Tibial nerve (tissue), 4 donors: ENCODE results near the gene TUBGCP2. TPM values are rescaled to one million over a fixed set of nuclear protein-coding genes. Genes with fewer than 3 reads are reported as not detected.

Experiments
- DNase-seq, 2 donors: peaks; one replicate each; pipeline ENCODE4 v3.0.0-alpha.2; 2019; ENCODE audit warnings: low spot score in 2 of 2
- H3K27ac ChIP-seq, 4 donors: fragments of 200-600 bp; sonication (generic) in 3 of 4; one replicate each; pipeline ENCODE4 v1.5.1; 2017 to 2019; ENCODE audit warnings: mild to moderate bottlenecking in 1 of 4
- H3K27me3 ChIP-seq, 2 donors: fragments of 200-600 bp; sonication (generic) in 1 of 2; one replicate each; pipeline versions ENCODE4 v1.5.1 to v1.6.0; 2017 to 2019
- H3K36me3 ChIP-seq, 3 donors: fragments of 200-600 bp; sonication (generic); one replicate each; pipeline ENCODE4 v1.5.1; 2018 to 2019
- H3K4me1 ChIP-seq, 4 donors: fragments of 200-600 bp; sonication (generic) in 3 of 4; one replicate each; pipeline ENCODE4 v1.5.1; 2017 to 2019
- H3K4me3 ChIP-seq, 4 donors: fragments of 200-600 bp; sonication (generic) in 3 of 4; one replicate each; pipeline ENCODE4 v1.5.1; 2017 to 2019; ENCODE audit warnings: mild to moderate bottlenecking in 1 of 4, moderate library complexity in 1 of 4
- H3K9me3 ChIP-seq, 4 donors: fragments of 200-600 bp; sonication (generic) in 3 of 4; one replicate each; pipeline ENCODE4 v1.5.1; 2017 to 2019
- CTCF ChIP-seq, 5 experiments: fragments of 200-600 bp in 3 of 5; fragments of 450-650 bp in 2 of 5; sonication (generic) in 3 of 5; IDR thresholded peaks; one replicate each; pipeline ENCODE4 v1.5.1; 2016 to 2019; ENCODE audit warnings: antibody characterized with exemption in 5 of 5, mild to moderate bottlenecking in 3 of 5, moderate library complexity in 2 of 5
- EP300 ChIP-seq, 2 donors: sonication (generic); formaldehyde crosslinking; IDR thresholded peaks; one replicate each; pipeline ENCODE4 v1.6.1; 2017; ENCODE audit warnings: antibody characterized with exemption in 2 of 2, mild to moderate bottlenecking in 1 of 2
- POLR2A ChIP-seq, 2 donors: fragments of 450-650 bp; IDR thresholded peaks; one replicate each; pipeline ENCODE4 v1.6.1; 2017; ENCODE audit warnings: antibody characterized with exemption in 2 of 2, mild to moderate bottlenecking in 2 of 2, moderate library complexity in 2 of 2
- WGBS, 2 donors: methylation state at CpG; one replicate each; pipeline ENCODE4 v1.1.5; 2018; 5-methylcytosine and 5-hydroxymethylcytosine counted together
- total RNA-seq, 4 donors: library from RNA; depleted of rRNA; stranded (reverse); fragments of >200 nt; gene quantifications; one replicate each; pipeline ENCODE4 v1.1.0, GENCODE V29; 2016

TUBGCP2 gene
- total RNA-seq, 4 donors from 2014 or later, result 35.8 to 73.5 (median 45.7) TPM

GRCh38 chr10:133271521-133272300, 37.0 kb downstream of the TUBGCP2 start:
- Histone ChIP-seq H3K27me3 (peaks cover 0 to 24% of the 10 kb centered on the region in 2 donors), H3K36me3 (peaks cover 0 to 72% (median 0%) of the 10 kb centered on the region in 3 donors), H3K27ac (no peak overlapping the region), H3K4me3 (no peak overlapping the region), H3K9me3 (no peaks in the 10 kb centered on the region), H3K4me1 (peaks cover 0 to 20% (median 9%) of the 10 kb centered on the region in 4 donors)
- TF ChIP-seq EP300 (IDR thresholded peaks at IDR 0.05) (no peak), CTCF (IDR thresholded peaks at IDR 0.05) (no peak)
- WGBS, 2 donors, result 78% methylated on average over 27 of the region's 35 CpGs
- DNase-seq, result no peak

GRCh38 chr10:133270773-133271297, 37.8 kb downstream of the TUBGCP2 start:
- no peaks in the 10 kb centered on the region for H3K9me3 ChIP-seq
- H3K36me3 ChIP-seq, result peaks cover 0 to 74% (median 0%) of the 10 kb centered on the region in 3 donors
- TF ChIP-seq POLR2A (IDR thresholded peaks at IDR 0.05) (no peak), CTCF (IDR thresholded peaks at IDR 0.05) (no peak), EP300 (IDR thresholded peaks at IDR 0.05) (no peak)
- no peak for DNase-seq
- H3K27ac ChIP-seq, result no peak overlapping the region
- WGBS, 2 donors, result 88 to 94% methylated on average over 12 to 16 of the region's 19 CpGs
- H3K4me1 ChIP-seq, result peaks cover 0 to 12% (median 5%) of the 10 kb centered on the region in 4 donors
- H3K4me3 ChIP-seq, result no peak overlapping the region
- peaks cover 0 to 15% of the 10 kb centered on the region in 2 donors for H3K27me3 ChIP-seq

GRCh38 chr10:133270204-133270603, 38.5 kb downstream of the TUBGCP2 start:
- peaks cover 0 to 9% of the 10 kb centered on the region in 2 donors for H3K27me3 ChIP-seq
- DNase-seq, result no peak
- H3K4me3 ChIP-seq, result no peak overlapping the region
- H3K36me3 ChIP-seq, result peaks cover 0 to 74% (median 0%) of the 10 kb centered on the region in 3 donors
- TF ChIP-seq CTCF (IDR thresholded peaks at IDR 0.05) (no peak), POLR2A (IDR thresholded peaks at IDR 0.05) (no peak), EP300 (IDR thresholded peaks at IDR 0.05) (no peak)
- no peaks in the 10 kb centered on the region for H3K9me3 ChIP-seq
- 85 to 86% methylated on average over 15 to 18 of the region's 20 CpGs for WGBS, 2 donors
- no peak overlapping the region for H3K27ac ChIP-seq
- H3K4me1 ChIP-seq, result peaks cover 0 to 7% (median 2%) of the 10 kb centered on the region in 4 donors

GRCh38 chr10:133269367-133269766, 39.3 kb downstream of the TUBGCP2 start:
- WGBS, 2 donors, result 74 to 84% methylated on average over 6 to 26 of the region's 26 CpGs
- no peaks in the 10 kb centered on the region for H3K9me3 ChIP-seq
- no peak overlapping the region for H3K4me3 ChIP-seq
- peaks cover 0 to 74% (median 0%) of the 10 kb centered on the region in 3 donors for H3K36me3 ChIP-seq
- peaks cover 0 to under 1% of the 10 kb centered on the region in 2 donors for H3K27me3 ChIP-seq
- no peak overlapping the region for H3K27ac ChIP-seq
- no peak for DNase-seq
- H3K4me1 ChIP-seq, result peaks cover 0 to 3% (median 1%) of the 10 kb centered on the region in 4 donors
- no peak for TF ChIP-seq POLR2A (IDR thresholded peaks at IDR 0.05)
- no peak for TF ChIP-seq EP300 (IDR thresholded peaks at IDR 0.05)
- TF ChIP-seq CTCF (IDR thresholded peaks at IDR 0.05), result no peak

GRCh38 chr10:133268532-133268931, 40.1 kb downstream of the TUBGCP2 start:
- Histone ChIP-seq H3K27ac (no peak overlapping the region), H3K4me3 (no peak overlapping the region), H3K27me3 (no peaks in the 10 kb centered on the region), H3K36me3 (peaks cover 0 to 70% (median 0%) of the 10 kb centered on the region in 3 donors), H3K9me3 (no peaks in the 10 kb centered on the region), H3K4me1 (peaks cover 0 to 6% (median 3%) of the 10 kb centered on the region in 4 donors)
- TF ChIP-seq CTCF (IDR thresholded peaks at IDR 0.05), result no peak
- no peak for TF ChIP-seq EP300 (IDR thresholded peaks at IDR 0.05)
- no peak for TF ChIP-seq POLR2A (IDR thresholded peaks at IDR 0.05)
- no peak for DNase-seq
- 84 to 95% methylated on average over 12 to 15 of the region's 22 CpGs for WGBS, 2 donors
